Cardiac fibroblast (primary cell): ENCODE measurements around the gene APBA2.

ENCODE experiments used
- DNase-seq, 2 donors: peaks; one replicate each; pipeline versions ENCODE4 v3.0.0 to v3.0.0-alpha.2; 2010; ENCODE audit warnings: low read depth in 2 of 2
- H3K4me3 ChIP-seq, 2 donors: replicated peaks in 1 of 2; 1 replicate in 1 of 2; 2 replicates in 1 of 2; pipeline ENCODE4 v1.5.1; 2011; ENCODE audit warnings: low read depth in 2 of 2, low read length in 2 of 2, mild to moderate bottlenecking in 2 of 2, moderate library complexity in 1 of 2
- TF ChIP-seq, protein P1 (sequence below): IDR thresholded peaks from one replicate; pipeline ENCODE4 v1.5.1; 2011; ENCODE audit warnings: low read depth, mild to moderate bottlenecking, low read length, inconsistent platforms

Gene APBA2

GRCh38 chr15:29126208-29126536 lies 240.4 kb downstream of the APBA2 start:
- no peak for DNase-seq
- H3K4me3 ChIP-seq, result no peak overlapping the region
- TF ChIP-seq, protein P1, sequence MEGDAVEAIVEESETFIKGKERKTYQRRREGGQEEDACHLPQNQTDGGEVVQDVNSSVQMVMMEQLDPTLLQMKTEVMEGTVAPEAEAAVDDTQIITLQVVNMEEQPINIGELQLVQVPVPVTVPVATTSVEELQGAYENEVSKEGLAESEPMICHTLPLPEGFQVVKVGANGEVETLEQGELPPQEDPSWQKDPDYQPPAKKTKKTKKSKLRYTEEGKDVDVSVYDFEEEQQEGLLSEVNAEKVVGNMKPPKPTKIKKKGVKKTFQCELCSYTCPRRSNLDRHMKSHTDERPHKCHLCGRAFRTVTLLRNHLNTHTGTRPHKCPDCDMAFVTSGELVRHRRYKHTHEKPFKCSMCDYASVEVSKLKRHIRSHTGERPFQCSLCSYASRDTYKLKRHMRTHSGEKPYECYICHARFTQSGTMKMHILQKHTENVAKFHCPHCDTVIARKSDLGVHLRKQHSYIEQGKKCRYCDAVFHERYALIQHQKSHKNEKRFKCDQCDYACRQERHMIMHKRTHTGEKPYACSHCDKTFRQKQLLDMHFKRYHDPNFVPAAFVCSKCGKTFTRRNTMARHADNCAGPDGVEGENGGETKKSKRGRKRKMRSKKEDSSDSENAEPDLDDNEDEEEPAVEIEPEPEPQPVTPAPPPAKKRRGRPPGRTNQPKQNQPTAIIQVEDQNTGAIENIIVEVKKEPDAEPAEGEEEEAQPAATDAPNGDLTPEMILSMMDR, result no peak

- TF ChIP-seq, protein P1, result no peak
- no peak overlapping the region for H3K4me3 ChIP-seq
- no peak for DNase-seq
These were observed 241.2 kb downstream of the APBA2 start for GRCh38 chr15:29126821-29127461.

DNA sequence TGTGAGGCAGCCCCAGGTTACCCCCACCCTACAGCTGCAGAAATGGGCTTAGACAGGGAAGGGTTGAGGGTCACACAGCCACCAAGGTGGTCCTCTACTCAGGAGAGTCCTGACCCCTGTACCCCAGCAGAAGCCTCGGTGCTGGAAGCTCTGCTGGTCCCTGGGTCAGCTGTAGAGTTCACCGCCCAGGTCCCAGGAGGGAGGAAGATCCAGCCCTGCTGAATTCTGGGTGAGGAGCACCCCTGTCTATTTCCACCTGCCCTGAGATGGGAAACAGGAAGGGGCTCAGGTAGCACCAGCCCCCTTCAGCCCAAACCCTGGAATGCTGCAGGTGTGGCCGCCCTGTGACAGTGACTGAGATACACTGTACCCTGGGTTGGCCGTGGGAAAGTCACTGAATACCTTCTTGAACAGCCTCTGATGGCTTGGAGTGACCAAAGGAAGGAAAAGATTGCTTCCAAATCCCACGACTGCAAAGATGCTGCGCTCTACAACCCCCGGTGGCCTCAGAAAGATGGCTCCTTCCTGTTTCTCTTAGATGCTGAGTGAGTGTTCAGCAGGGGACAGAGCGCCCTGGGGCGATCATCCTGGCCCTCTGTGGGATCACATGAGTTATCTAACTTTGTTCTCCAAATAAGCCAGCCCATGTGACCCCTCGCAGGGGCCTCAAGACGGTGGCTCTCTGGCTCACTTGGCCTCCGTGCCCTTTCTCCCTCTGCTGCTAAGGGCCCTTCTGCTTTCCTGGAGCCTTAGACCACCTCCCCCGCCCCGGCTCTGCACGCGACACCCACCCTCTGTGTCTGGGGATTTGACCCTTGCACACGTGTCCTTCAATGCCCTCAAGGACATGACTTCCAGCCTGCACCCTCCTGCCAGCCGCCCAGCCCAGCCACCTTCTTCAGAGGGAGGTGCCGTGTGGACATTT lies 242.0 kb downstream of the APBA2 start:
- TF ChIP-seq, protein P1, result no peak
- no peak overlapping the region for H3K4me3 ChIP-seq
- no peak for DNase-seq

- H3K4me3 ChIP-seq, result no peak overlapping the region
- TF ChIP-seq, protein P1, result no peak
- no peak for DNase-seq
These were observed 242.9 kb downstream of the APBA2 start for GRCh38 chr15:29128671-29129070.

DNA sequence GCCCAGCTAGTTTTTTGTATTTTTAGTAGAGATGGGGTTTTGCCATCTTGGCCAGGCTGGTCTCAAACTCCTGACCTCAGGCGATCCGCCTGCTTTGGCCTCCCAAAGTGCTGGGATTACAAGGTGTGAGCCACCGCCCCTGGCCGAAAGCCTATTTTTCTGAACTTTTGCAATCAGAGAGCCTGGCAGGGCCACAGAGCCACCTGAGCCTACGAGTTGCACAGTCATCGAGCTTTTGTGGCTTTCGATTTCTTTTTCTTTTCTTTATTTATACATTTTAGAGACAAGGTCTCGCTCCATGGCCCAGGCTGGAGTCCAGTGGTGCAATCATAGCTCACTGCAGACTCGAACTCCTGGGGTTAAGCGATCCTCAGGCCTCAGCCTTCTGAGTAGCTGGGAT lies 243.4 kb downstream of the APBA2 start:
- TF ChIP-seq, protein P1, result no peak
- no peak overlapping the region for H3K4me3 ChIP-seq
- DNase-seq, result no peak

GRCh38 chr15:29129926-29130325 lies 244.2 kb downstream of the APBA2 start:
- no peak for DNase-seq
- TF ChIP-seq, protein P1, result no peak

More at GRCh38 chr15:29129926-29130325, 244.2 kb downstream of the APBA2 start:
- H3K4me3 ChIP-seq, result no peak overlapping the region
